Aorta (tissue), 5 donors: Measurements from ENCODE around the gene SLC22A3. TPM values are rescaled to one million over a fixed set of nuclear protein-coding genes. Genes with fewer than 3 reads are reported as not detected.

Experiments
- ATAC-seq: fragments of 200-7000 bp; cut with Tn5 transposase; one replicate; pipeline ENCODE4 v1.9.1; 2022; ENCODE audit warnings: moderate library complexity; ENCODE audit not compliant: low FRiP score
- DNase-seq, 2 donors: peaks; one replicate each; pipeline ENCODE4 v3.0.0-alpha.2; 2020
- H3K27ac ChIP-seq, 2 donors: one replicate each; pipeline ENCODE4 v1.5.1; 2013; ENCODE audit warnings: low read length in 2 of 2, mild to moderate bottlenecking in 2 of 2, moderate library complexity in 2 of 2, control low read depth in 1 of 2, inconsistent platforms in 1 of 2, low read depth in 1 of 2
- H3K27me3 ChIP-seq, 2 donors: one replicate each; pipeline ENCODE4 v1.6.1; 2013; ENCODE audit warnings: control low read depth in 1 of 2, low read length in 1 of 2, mild to moderate bottlenecking in 1 of 2, moderate library complexity in 1 of 2; ENCODE audit not compliant: insufficient read depth in 2 of 2, control insufficient read depth in 1 of 2
- H3K36me3 ChIP-seq, 2 donors: one replicate each; pipeline ENCODE4 v1.6.1; 2013; ENCODE audit warnings: control low read depth in 1 of 2, low read length in 1 of 2, mild to moderate bottlenecking in 1 of 2; ENCODE audit not compliant: insufficient read depth in 2 of 2, control insufficient read depth in 1 of 2
- H3K4me1 ChIP-seq, 2 donors: one replicate each; pipeline ENCODE4 v1.6.1; 2013; ENCODE audit warnings: low read length in 2 of 2, control low read depth in 1 of 2, mild to moderate bottlenecking in 1 of 2, moderate library complexity in 1 of 2; ENCODE audit not compliant: insufficient read depth in 2 of 2, control insufficient read depth in 1 of 2
- H3K4me3 ChIP-seq, 2 donors: one replicate each; pipeline ENCODE4 v1.5.1; 2013; ENCODE audit warnings: low read length in 2 of 2, control low read depth in 1 of 2, mild to moderate bottlenecking in 1 of 2
- H3K9me3 ChIP-seq: one replicate; pipeline ENCODE4 v1.6.1; 2013; ENCODE audit warnings: mild to moderate bottlenecking, low read length; ENCODE audit not compliant: control insufficient read depth
- WGBS, 2 donors: extraction: QIAGEN DNeasy Blood & Tissue Kit; methylation state at CpG; one replicate each; pipeline ENCODE4 v1.1.7; 2013; 5-methylcytosine and 5-hydroxymethylcytosine counted together
- intact Hi-C, 2 donors: fragments of 100-400 bp; cut with DNase I; formaldehyde crosslinking; loops; one replicate each; pipeline versions ENCODE4 v1.14.2 to v1.15.0; 2022
- polyA plus RNA-seq, 2 donors: library from polyadenylated mRNA; stranded (reverse); fragments of 200-250 nt; gene quantifications; one replicate each; pipeline ENCODE4 v1.2.3, GENCODE V29; 2013
- total RNA-seq, 2 donors: library from RNA; stranded (reverse); fragmentation: NEBNext Ultra II Directional; extraction: Animal tissue kit (Norgen Biotek cat#: 25700); gene quantifications; one replicate each; pipeline ENCODE4 v1.2.1, GENCODE V29; 2021
- donor health status: healthy with polysubstance abuse.
- donor health status: Bipolar disorder and iron deficiency.
- donor health status: DM: no; HTN: no; CAD: no.
- donor health status: DM: no; HTN: no; CAD: no.
- donor health status: DM: yes; HTN: yes; CAD: no.

SLC22A3 gene
- total and polyA plus RNA-seq, 4 donors, result 28.1 to 61.0 (median 40.8) TPM

GRCh38 chr6:160420969-160421556, 72.9 kb downstream of the SLC22A3 start:
- no peak overlapping the region for H3K4me3 ChIP-seq
- peaks cover 2% of the 10 kb centered on the region in 2 donors for H3K4me1 ChIP-seq
- no peaks in the 10 kb centered on the region for H3K9me3 ChIP-seq
- DNase-seq, result peak in 1 of 2 donors; percentile 50
- 41 to 45% methylated on average over 7 of the region's 7 CpGs for WGBS, 2 donors
- peak; percentile 75 for ATAC-seq
- H3K27me3 ChIP-seq, result no peaks in the 10 kb centered on the region
- intact Hi-C loops, result loop anchor here in 1 of 2 donors (10.0 kb wide), 1 partner anchor 196 kb away; no protein-coding TSS in a partner anchor
- peak overlapping the region; percentile 80 to 82 for H3K27ac ChIP-seq
- peaks cover 2 to 6% of the 10 kb centered on the region in 2 donors for H3K36me3 ChIP-seq

DNA sequence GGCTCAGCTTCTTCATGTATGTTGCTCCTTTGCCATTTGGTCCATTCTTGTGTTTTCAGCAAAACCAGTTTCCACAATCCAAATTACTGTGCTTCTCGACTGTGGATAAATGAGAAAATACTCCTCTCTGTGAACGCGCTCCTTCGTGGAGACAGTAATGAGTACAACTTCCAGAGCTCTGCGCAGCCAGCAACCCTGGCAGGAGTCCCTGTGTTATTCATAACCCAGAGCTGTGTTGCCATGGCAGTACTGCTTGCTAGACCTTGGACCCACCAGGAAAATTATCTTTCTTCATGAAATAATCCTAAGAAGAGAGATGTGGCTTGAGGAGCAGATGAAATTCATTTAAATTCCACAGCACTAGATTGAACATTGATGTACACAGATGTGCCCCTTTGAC, 73.7 kb downstream of the SLC22A3 start:
- peak; percentile 86 to 87 for DNase-seq
- peak overlapping the region; percentile 80 to 82 for H3K27ac ChIP-seq

DNA sequence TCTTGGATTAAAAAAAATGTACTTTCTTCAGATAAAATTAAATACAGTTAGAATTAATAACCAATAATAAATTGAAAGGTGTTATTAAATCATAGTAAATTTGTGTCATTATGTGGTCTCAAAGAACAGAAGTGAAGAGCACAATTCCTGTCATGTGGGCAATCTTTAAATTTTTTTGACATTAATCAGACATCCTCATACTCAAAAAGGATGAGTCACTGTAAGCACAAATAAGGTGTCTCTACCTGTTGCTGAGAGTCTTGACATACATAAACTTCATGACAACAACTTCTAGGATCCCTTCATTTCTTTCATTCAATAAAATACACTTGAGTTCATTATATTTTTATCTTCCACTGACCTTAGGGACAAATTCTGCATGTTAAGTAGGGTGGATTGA, 76.1 kb downstream of the SLC22A3 start:
- H3K27me3 ChIP-seq, result no peaks in the 10 kb centered on the region
- ATAC-seq (no peak), DNase-seq (no peak)
- H3K4me1 ChIP-seq, result peaks cover 4 to 7% of the 10 kb centered on the region in 2 donors
- H3K36me3 ChIP-seq, result peaks cover 0 to 2% of the 10 kb centered on the region in 2 donors
- no peak overlapping the region for H3K4me3 ChIP-seq
- H3K9me3 ChIP-seq, result no peaks in the 10 kb centered on the region
- intact Hi-C loops, result loop anchor here in 1 of 2 donors (10.0 kb wide), 1 partner anchor 199 kb away; no protein-coding TSS in a partner anchor
- no peak overlapping the region for H3K27ac ChIP-seq

More for the DNA sequence above, 73.7 kb downstream of the SLC22A3 start:
- H3K4me1 ChIP-seq, result peaks cover 2 to 6% of the 10 kb centered on the region in 2 donors
- H3K27me3 ChIP-seq, result no peaks in the 10 kb centered on the region
- 6 to 7% methylated on average over 5 of the region's 5 CpGs for WGBS, 2 donors
- no peak overlapping the region for H3K4me3 ChIP-seq
- H3K36me3 ChIP-seq, result peaks cover 2 to 3% of the 10 kb centered on the region in 2 donors
- peak; percentile 89 for ATAC-seq
- H3K9me3 ChIP-seq, result no peaks in the 10 kb centered on the region
- intact Hi-C loops, result loop anchor here in 1 of 2 donors (10.0 kb wide), 1 partner anchor 197 kb away; no protein-coding TSS in a partner anchor

- WGBS, 2 donors, result 91% methylated on average over 3 of the region's 3 CpGs
- DNase-seq (no peak), ATAC-seq (no peak)
- Histone ChIP-seq H3K27ac (no peak overlapping the region), H3K9me3 (no peaks in the 10 kb centered on the region), H3K27me3 (no peaks in the 10 kb centered on the region), H3K4me3 (no peak overlapping the region), H3K4me1 (peaks cover 5 to 7% of the 10 kb centered on the region in 2 donors), H3K36me3 (no peaks in the 10 kb centered on the region)
- intact Hi-C loops, result loop anchor here in 1 of 2 donors (10.0 kb wide), 1 partner anchor 201 kb away; no protein-coding TSS in a partner anchor
Observed at GRCh38 chr6:160426136-160426535, 78.0 kb downstream of the SLC22A3 start.

DNA sequence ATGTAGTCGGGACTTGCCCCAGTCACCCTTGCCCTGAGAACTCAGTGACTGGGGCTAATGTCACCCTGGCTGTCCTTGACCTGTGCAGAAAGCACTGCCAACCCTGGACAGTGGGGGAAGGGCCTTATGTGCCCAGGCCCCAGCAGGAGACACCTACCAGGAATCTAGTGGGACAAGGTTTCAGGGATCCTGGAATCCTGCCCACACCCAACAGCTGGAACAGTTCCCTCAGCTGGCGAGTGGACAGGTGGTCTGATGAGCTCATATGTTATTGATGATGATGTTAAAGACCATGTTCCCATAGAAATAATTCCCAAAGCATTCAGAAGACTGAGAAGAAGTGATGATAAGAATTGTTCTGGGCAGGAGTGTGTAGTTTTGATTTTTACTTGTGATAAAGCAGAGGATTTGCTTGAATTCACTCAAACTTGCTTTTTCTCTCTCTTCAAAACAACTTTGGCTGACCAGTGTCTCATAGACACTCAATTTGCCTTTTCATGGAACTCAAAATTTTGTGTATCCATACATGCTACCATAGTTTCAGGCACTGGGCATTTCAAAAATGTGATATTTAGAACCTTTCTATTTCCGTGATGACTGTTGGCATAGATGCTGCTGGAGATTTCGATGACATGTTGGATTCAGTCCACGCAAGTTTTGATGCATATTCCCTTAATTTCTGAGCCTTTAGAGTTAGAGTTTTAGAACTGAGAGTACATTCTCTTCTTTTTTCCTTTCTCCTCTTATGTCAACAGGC, 79.3 kb downstream of the SLC22A3 start:
- Histone ChIP-seq H3K27ac (peak overlapping the region in 1 of 2 donors; percentile 84), H3K4me3 (no peak overlapping the region), H3K4me1 (peaks cover 4 to 8% of the 10 kb centered on the region in 2 donors), H3K9me3 (no peaks in the 10 kb centered on the region), H3K27me3 (no peaks in the 10 kb centered on the region), H3K36me3 (no peaks in the 10 kb centered on the region)
- intact Hi-C loops, result loop anchor here in 1 of 2 donors (2.0 to 10.0 kb wide), 2 partner anchors 75 to 203 kb away; no protein-coding TSS in a partner anchor
- 22 to 25% methylated on average over 5 of the region's 5 CpGs for WGBS, 2 donors
- no peak for ATAC-seq
- no peak for DNase-seq

DNA sequence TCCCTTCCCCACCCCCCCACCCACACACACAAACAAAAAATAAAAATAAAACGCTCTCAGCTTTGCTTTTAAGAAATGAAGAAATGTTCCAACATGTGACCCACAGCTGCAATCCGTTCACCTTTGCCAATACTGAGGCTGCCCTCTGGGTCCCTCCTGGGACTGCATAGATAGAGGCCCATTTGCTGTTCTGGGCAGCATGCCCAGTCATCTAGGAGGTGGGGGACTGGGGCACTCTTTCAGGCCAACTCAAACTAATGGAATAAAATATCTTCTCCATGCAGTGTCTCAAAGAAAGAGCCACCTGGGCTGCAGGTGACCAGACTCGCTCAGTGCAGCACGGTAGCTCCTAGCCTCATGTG, 79.9 kb downstream of the SLC22A3 start:
- DNase-seq, result peak in 1 of 2 donors; percentile 63
- Histone ChIP-seq H3K4me3 (no peak overlapping the region), H3K27ac (peak overlapping the region in 1 of 2 donors; percentile 67), H3K27me3 (no peaks in the 10 kb centered on the region), H3K4me1 (peaks cover 4 to 8% of the 10 kb centered on the region in 2 donors), H3K9me3 (no peaks in the 10 kb centered on the region), H3K36me3 (no peaks in the 10 kb centered on the region)
- intact Hi-C loops, result loop anchor here in 1 of 2 donors (2.0 to 10.0 kb wide), 2 partner anchors 75 to 203 kb away; no protein-coding TSS in a partner anchor
- 11 to 15% methylated on average over 4 of the region's 4 CpGs for WGBS, 2 donors
- no peak for ATAC-seq

- intact Hi-C loops, result loop anchor here in 1 of 2 donors (2.0 to 10.0 kb wide), 2 partner anchors 76 to 204 kb away; no protein-coding TSS in a partner anchor
- DNase-seq, result no peak
- ATAC-seq, result no peak
- Histone ChIP-seq H3K9me3 (no peaks in the 10 kb centered on the region), H3K36me3 (no peaks in the 10 kb centered on the region), H3K27me3 (no peaks in the 10 kb centered on the region), H3K4me3 (no peak overlapping the region), H3K27ac (peak overlapping the region in 1 of 2 donors; percentile 64), H3K4me1 (peaks cover 4 to 8% of the 10 kb centered on the region in 2 donors)
- 64 to 67% methylated on average over 9 of the region's 9 CpGs for WGBS, 2 donors
Observed at GRCh38 chr6:160428818-160429619, 80.8 kb downstream of the SLC22A3 start.

- WGBS, 2 donors, result 36 to 54% methylated on average over 4 of the region's 4 CpGs
- DNase-seq (no peak), ATAC-seq (no peak)
- no peak overlapping the region for H3K27ac ChIP-seq
- peaks cover 4 to 8% of the 10 kb centered on the region in 2 donors for H3K4me1 ChIP-seq
- H3K27me3 ChIP-seq, result no peaks in the 10 kb centered on the region
- H3K4me3 ChIP-seq, result no peak overlapping the region
- intact Hi-C loops, result loop anchor here in 1 of 2 donors (2.0 to 10.0 kb wide), 2 partner anchors 77 to 205 kb away; no protein-coding TSS in a partner anchor
- no peaks in the 10 kb centered on the region for H3K9me3 ChIP-seq
- H3K36me3 ChIP-seq, result no peaks in the 10 kb centered on the region
Observed at GRCh38 chr6:160429620-160429895, 81.4 kb downstream of the SLC22A3 start.
